ENCODE results near the gene ZNF675. TPM values are rescaled to one million over a fixed set of nuclear protein-coding genes. Genes with fewer than 3 reads are reported as not detected.
"Not testable (repeated sequence)": the region's sequence is repeated elsewhere in the genome, so short reads cannot be mapped to it uniquely, and the experiment has no call there.

The ZNF675 gene
- 1 to 10 TPM; 4.8 to 7.3 TPM for polyA plus RNA-seq

DNA sequence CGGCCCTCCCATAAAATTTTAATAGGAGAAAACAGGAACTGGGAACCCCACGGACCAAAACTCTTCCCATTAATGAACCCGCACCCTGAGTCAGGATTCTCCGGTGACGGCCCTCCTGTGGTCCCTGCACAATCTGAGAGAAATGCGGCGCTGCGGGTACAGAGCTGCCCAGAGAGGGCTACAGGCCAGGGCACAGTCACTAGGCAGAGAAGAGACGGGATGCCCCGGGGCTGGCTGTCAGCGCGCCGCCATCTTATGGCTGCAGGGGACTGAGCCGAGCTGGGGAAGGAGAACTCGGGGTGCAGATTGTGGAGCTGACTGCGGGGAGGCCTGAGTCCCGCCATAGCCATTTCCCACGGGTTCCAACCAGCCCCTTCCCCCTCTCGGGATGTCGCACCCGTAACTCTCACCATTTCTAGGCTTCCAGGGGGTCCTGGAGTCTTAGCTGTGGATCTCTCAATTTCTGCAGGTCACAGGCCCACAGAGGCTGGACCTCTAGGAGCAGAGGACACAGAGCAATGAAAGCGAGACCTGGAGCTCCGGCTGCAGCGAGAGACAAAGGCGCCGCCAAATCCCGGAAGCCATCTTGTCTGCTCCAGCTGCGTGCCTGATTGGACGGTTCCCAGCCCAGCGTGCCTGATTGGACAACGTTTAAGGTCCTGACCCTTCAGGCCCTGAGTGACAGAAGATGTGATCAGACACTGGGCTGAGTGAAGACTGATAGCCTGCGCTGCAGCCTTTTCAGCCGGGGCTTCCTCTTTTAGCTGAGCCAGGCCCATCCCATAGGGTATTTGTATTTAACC, at the start of gene ZNF675:
ZNF675 (minus strand) TSS at position 592 of the 803 bp plus-strand sequence; CDS start at position 413, 179 bp downstream.
- Histone ChIP-seq H3K27ac (ENCODE audit: low read depth in 2 of 2, low read length in 1 of 2) (peak within 1 kb of the TSS; percentile 93 to 98), H3K4me3 (ENCODE audit: low read depth in 1 of 2, low read length in 2 of 2) (peak within 1 kb of the TSS; percentile 88 to 90), H3K4me1 (ENCODE audit: control insufficient read depth in 2 of 2, insufficient read depth in 2 of 2, low read length in 1 of 2) (no peaks in the 10 kb centered on the region), H3K9me3 (ENCODE audit: control insufficient read depth in 2 of 2, insufficient read depth in 1 of 2, low read depth in 1 of 2, low read length in 1 of 2) (no peaks in the 10 kb centered on the region), H3K27me3 (ENCODE audit: control insufficient read depth in 1 of 2, insufficient read depth in 2 of 2, low read length in 2 of 2) (no peaks in the 10 kb centered on the region), H3K36me3 (ENCODE audit: control insufficient read depth in 2 of 2, insufficient read depth in 2 of 2, low read length in 1 of 2) (no peaks in the 10 kb centered on the region)
- 0 to 1% methylated on average over 33 of the region's 33 CpGs for WGBS, 2 donors

DNA sequence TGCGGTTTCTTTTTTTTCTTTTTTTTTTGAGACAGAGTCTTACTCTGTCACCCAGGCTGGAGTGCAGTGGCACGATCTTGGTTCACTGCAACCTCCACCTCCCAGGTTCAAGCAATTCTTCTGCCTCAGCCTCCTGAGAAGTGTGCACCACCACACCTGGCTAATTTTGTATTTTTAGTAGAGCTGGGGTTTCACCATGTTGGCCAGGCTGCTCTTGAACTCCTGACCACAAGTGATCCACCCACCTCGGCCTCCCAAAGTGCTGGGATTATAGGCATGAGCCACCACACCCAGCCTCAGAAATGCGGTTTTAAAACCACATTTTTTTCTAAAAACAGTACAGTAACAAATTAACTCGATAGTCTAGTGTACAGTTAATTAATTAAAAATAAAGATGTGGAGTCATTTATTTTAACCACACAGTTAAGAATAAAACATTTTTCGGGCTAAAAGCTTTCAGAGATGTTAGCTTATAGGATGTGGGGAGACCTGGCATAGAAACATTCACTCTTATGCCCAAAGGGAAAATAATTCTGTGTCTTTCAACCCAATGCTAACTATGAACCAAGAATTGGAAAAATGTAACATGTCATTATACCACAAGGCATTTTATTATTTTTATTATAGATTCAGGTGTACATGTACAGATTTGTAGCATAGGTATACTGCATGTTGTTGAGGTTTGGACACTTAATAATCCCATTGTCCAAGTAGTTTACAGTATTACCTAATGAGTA, 43.9 kb upstream of the ZNF675 start:
- not testable (repeated sequence) for H3K27ac ChIP-seq (ENCODE audit: low read depth in 2 of 2, low read length in 1 of 2); H3K36me3 ChIP-seq (ENCODE audit: control insufficient read depth in 2 of 2, insufficient read depth in 2 of 2, low read length in 1 of 2); H3K4me3 ChIP-seq (ENCODE audit: low read depth in 1 of 2, low read length in 2 of 2); H3K9me3 ChIP-seq (ENCODE audit: control insufficient read depth in 2 of 2, insufficient read depth in 1 of 2, low read depth in 1 of 2, low read length in 1 of 2); H3K4me1 ChIP-seq (ENCODE audit: control insufficient read depth in 2 of 2, insufficient read depth in 2 of 2, low read length in 1 of 2); H3K27me3 ChIP-seq (ENCODE audit: control insufficient read depth in 1 of 2, insufficient read depth in 2 of 2, low read length in 2 of 2)
- WGBS, 2 donors = 66 to 79% methylated on average over 6 of the region's 6 CpGs

DNA sequence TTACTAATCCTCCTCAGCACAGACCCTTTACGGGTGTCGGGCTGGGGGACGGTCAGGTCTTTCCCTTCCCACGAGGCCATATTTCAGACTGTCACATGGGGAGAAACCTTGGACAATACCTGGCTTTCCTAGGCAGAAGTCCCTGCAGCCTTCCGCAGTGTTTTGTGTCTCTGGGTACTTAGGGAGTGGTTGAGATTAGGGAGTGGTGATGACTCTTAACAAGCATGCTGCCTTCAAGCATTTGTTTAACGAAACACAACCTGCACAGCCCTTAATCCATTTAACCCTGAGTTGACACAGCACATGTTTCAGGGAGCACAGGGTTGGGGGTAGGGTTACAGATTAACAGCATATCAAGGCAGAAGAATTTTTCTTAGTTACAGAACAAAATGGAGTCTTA, 37.1 kb upstream of the ZNF675 start:
- not testable (repeated sequence) for H3K36me3 ChIP-seq (ENCODE audit: control insufficient read depth in 2 of 2, insufficient read depth in 2 of 2, low read length in 1 of 2); H3K27me3 ChIP-seq (ENCODE audit: control insufficient read depth in 1 of 2, insufficient read depth in 2 of 2, low read length in 2 of 2); H3K9me3 ChIP-seq (ENCODE audit: control insufficient read depth in 2 of 2, insufficient read depth in 1 of 2, low read depth in 1 of 2, low read length in 1 of 2); H3K4me3 ChIP-seq (ENCODE audit: low read depth in 1 of 2, low read length in 2 of 2); H3K4me1 ChIP-seq (ENCODE audit: control insufficient read depth in 2 of 2, insufficient read depth in 2 of 2, low read length in 1 of 2); H3K27ac ChIP-seq (ENCODE audit: low read depth in 2 of 2, low read length in 1 of 2)
- WGBS, 2 donors = 14 to 18% methylated on average over 2 to 3 of the region's 6 CpGs

DNA sequence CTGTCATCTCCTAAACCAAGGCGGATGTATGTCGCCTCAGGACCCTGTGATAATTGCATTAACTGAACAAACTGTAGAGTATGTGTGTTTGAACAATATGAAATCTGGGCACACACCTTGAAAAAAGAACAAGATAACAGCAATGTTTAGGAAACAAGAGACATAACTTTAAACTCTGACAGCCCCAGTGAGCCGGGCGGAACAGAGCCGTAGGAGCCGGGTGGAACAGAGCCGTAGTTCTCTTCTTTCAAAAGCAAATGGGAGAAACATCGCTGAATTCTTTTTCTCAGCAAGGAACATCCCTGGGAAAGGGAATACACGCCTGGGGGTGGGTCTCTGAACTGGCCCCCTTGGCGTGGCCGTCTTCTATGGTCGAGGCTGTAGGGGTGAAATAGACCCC, 31.8 kb upstream of the ZNF675 start:
- H3K9me3 ChIP-seq (ENCODE audit: control insufficient read depth in 2 of 2, insufficient read depth in 1 of 2, low read depth in 1 of 2, low read length in 1 of 2) = no peaks in the 10 kb centered on the region
- no peaks in the 10 kb centered on the region for H3K27me3 ChIP-seq (ENCODE audit: control insufficient read depth in 1 of 2, insufficient read depth in 2 of 2, low read length in 2 of 2)
- no peak overlapping the region for H3K27ac ChIP-seq (ENCODE audit: low read depth in 2 of 2, low read length in 1 of 2)
- H3K4me1 ChIP-seq (ENCODE audit: control insufficient read depth in 2 of 2, insufficient read depth in 2 of 2, low read length in 1 of 2) = no peaks in the 10 kb centered on the region
- H3K36me3 ChIP-seq (ENCODE audit: control insufficient read depth in 2 of 2, insufficient read depth in 2 of 2, low read length in 1 of 2) = no peaks in the 10 kb centered on the region
- WGBS, 2 donors = 15 to 26% methylated on average over 12 of the region's 12 CpGs
- no peak overlapping the region for H3K4me3 ChIP-seq (ENCODE audit: low read depth in 1 of 2, low read length in 2 of 2)

DNA sequence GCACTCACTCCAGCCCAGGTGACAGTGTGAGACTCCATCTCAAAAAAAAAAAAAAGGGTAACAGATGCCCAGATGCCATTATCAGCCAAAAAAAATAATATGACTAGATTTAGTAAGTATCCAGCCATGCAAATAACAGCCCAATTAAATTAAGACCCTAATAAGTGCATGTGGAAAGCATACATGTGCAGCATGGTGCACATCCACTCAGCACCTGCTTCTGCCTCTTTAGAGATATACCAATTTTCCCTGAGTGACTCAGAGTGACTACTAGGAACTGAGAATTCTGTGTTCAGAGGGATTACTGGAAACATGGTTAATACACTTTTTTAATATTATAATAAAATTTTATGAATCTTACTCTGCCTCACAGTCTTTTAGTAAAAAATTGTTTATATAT, 29.8 kb upstream of the ZNF675 start:
- H3K9me3 ChIP-seq (ENCODE audit: control insufficient read depth in 2 of 2, insufficient read depth in 1 of 2, low read depth in 1 of 2, low read length in 1 of 2) = no peaks in the 10 kb centered on the region
- H3K36me3 ChIP-seq (ENCODE audit: control insufficient read depth in 2 of 2, insufficient read depth in 2 of 2, low read length in 1 of 2) = no peaks in the 10 kb centered on the region
- H3K4me3 ChIP-seq (ENCODE audit: low read depth in 1 of 2, low read length in 2 of 2) = no peak overlapping the region
- H3K27ac ChIP-seq (ENCODE audit: low read depth in 2 of 2, low read length in 1 of 2) = no peak overlapping the region
- no peaks in the 10 kb centered on the region for H3K27me3 ChIP-seq (ENCODE audit: control insufficient read depth in 1 of 2, insufficient read depth in 2 of 2, low read length in 2 of 2)
- no peaks in the 10 kb centered on the region for H3K4me1 ChIP-seq (ENCODE audit: control insufficient read depth in 2 of 2, insufficient read depth in 2 of 2, low read length in 1 of 2)

DNA sequence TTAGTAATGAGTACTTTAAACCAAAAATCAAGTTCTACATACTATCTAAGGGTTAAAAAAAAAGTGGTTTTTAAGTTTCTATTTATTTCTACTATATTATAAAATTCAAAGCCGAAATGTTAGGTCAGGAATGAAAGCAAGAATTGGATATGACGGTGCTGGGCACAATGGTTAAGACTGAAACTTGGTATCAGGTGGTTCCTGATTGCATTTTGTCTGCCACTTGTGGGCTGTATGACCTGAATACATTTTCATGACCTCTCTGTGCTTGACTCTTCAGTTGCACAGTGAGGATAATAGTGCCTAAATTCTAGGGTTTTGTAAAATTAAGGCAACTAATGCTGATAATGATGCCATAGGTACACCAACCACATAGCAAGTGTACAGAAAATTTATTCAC, 22.3 kb upstream of the ZNF675 start:
- no peaks in the 10 kb centered on the region for H3K9me3 ChIP-seq (ENCODE audit: control insufficient read depth in 2 of 2, insufficient read depth in 1 of 2, low read depth in 1 of 2, low read length in 1 of 2)
- no peaks in the 10 kb centered on the region for H3K36me3 ChIP-seq (ENCODE audit: control insufficient read depth in 2 of 2, insufficient read depth in 2 of 2, low read length in 1 of 2)
- WGBS, 2 donors = 32 to 35% methylated on average over 2 of the region's 2 CpGs
- H3K27me3 ChIP-seq (ENCODE audit: control insufficient read depth in 1 of 2, insufficient read depth in 2 of 2, low read length in 2 of 2) = no peaks in the 10 kb centered on the region
- no peaks in the 10 kb centered on the region for H3K4me1 ChIP-seq (ENCODE audit: control insufficient read depth in 2 of 2, insufficient read depth in 2 of 2, low read length in 1 of 2)
- H3K27ac ChIP-seq (ENCODE audit: low read depth in 2 of 2, low read length in 1 of 2) = no peak overlapping the region
- H3K4me3 ChIP-seq (ENCODE audit: low read depth in 1 of 2, low read length in 2 of 2) = no peak overlapping the region

DNA sequence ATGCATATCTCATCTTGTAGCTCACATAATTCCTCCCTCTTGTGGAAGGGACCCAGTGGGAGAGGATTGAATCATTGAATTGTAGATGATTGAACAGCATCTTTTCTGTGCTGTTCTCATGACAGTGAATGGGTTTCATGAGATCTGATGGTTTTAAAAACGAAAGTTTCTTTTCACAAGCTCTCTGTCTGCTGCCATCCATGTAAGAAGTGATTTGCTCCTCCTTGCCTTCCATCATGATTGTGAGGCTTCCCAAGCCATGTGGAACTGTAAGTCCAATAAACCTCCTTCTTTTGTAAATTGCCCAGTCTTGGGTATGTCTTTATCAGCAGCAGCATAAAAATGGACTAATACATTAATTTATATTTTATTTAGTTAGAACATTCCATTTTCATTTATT, 19.6 kb upstream of the ZNF675 start:
- H3K4me3 ChIP-seq (ENCODE audit: low read depth in 1 of 2, low read length in 2 of 2) = no peak overlapping the region
- WGBS, 2 donors = 83 to 94% methylated on average over 1 of the region's 1 CpG
- no peaks in the 10 kb centered on the region for H3K27me3 ChIP-seq (ENCODE audit: control insufficient read depth in 1 of 2, insufficient read depth in 2 of 2, low read length in 2 of 2)
- no peaks in the 10 kb centered on the region for H3K4me1 ChIP-seq (ENCODE audit: control insufficient read depth in 2 of 2, insufficient read depth in 2 of 2, low read length in 1 of 2)
- no peak overlapping the region for H3K27ac ChIP-seq (ENCODE audit: low read depth in 2 of 2, low read length in 1 of 2)
- no peaks in the 10 kb centered on the region for H3K9me3 ChIP-seq (ENCODE audit: control insufficient read depth in 2 of 2, insufficient read depth in 1 of 2, low read depth in 1 of 2, low read length in 1 of 2)
- H3K36me3 ChIP-seq (ENCODE audit: control insufficient read depth in 2 of 2, insufficient read depth in 2 of 2, low read length in 1 of 2) = no peaks in the 10 kb centered on the region

DNA sequence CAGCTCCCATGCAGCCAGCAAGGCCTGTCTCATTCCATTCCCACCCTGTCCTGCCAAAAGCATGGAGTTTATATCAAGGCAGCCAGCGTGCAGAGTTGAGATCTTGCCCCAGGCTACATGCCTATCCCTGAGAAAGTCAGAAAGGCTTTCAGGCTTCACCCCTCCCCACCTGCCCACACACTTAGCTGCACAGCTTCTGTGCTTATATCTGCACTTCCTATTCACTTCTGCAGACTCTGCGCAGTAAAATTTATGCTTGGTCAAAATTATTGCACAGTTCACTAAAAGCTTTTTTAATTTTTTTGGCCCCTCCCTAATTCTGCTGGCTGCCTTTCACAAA, 12.5 kb upstream of the ZNF675 start:
- H3K4me3 ChIP-seq (ENCODE audit: low read depth in 1 of 2, low read length in 2 of 2) = no peak overlapping the region
- 45 to 52% methylated on average over 2 of the region's 2 CpGs for WGBS, 2 donors
- peak overlapping the region; percentile 22 to 68 for H3K27ac ChIP-seq (ENCODE audit: low read depth in 2 of 2, low read length in 1 of 2)

DNA sequence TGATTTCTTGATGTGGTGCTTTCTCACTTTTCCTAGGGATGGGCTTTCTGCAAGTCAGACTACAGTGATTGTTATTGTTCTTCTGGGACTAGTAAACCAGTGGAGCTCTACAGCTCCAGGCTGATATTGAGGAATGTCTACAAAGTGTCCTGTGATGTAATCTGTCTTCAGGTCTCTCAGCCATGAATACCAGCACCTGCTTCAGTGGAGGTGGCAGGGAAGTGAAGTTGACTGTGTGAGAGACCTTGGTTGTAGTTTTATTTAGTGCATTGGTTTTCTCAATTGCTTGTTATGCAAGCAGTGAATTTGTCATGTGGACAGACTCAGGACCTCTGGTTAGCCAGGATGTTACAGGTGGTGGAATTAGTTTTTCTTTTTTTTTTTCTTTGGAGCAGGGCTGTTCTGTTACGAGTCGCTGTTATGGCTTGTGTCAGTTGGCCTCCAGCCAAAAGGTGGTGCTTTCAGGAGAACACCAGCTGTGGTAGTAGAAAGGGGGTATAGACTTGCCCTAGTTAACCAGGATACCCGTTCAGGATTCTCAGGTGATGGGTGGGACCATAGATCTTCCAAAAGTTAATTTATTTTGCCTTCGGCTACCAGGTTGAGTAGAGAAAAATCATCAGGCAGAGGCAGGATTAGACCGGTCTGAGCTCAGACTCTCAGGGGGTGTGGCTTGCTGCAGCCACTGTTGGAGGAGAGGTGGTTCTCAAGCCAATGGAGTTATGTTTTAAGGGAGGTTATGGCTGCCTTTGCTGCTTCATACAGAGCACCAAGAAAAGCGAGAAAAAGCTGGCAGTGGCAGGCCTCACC, 11.9 kb upstream of the ZNF675 start:
- H3K9me3 ChIP-seq (ENCODE audit: control insufficient read depth in 2 of 2, insufficient read depth in 1 of 2, low read depth in 1 of 2, low read length in 1 of 2) = no peaks in the 10 kb centered on the region
- H3K27ac ChIP-seq (ENCODE audit: low read depth in 2 of 2, low read length in 1 of 2) = peak overlapping the region; percentile 58 to 68
- H3K36me3 ChIP-seq (ENCODE audit: control insufficient read depth in 2 of 2, insufficient read depth in 2 of 2, low read length in 1 of 2) = no peaks in the 10 kb centered on the region
- WGBS, 2 donors = 42 to 58% methylated on average over 6 of the region's 6 CpGs
- H3K4me3 ChIP-seq (ENCODE audit: low read depth in 1 of 2, low read length in 2 of 2) = no peak overlapping the region
- H3K27me3 ChIP-seq (ENCODE audit: control insufficient read depth in 1 of 2, insufficient read depth in 2 of 2, low read length in 2 of 2) = no peaks in the 10 kb centered on the region
- no peaks in the 10 kb centered on the region for H3K4me1 ChIP-seq (ENCODE audit: control insufficient read depth in 2 of 2, insufficient read depth in 2 of 2, low read length in 1 of 2)

More for the DNA sequence above, 12.5 kb upstream of the ZNF675 start:
- Histone ChIP-seq H3K4me1 (ENCODE audit: control insufficient read depth in 2 of 2, insufficient read depth in 2 of 2, low read length in 1 of 2) (no peaks in the 10 kb centered on the region), H3K27me3 (ENCODE audit: control insufficient read depth in 1 of 2, insufficient read depth in 2 of 2, low read length in 2 of 2) (no peaks in the 10 kb centered on the region), H3K36me3 (ENCODE audit: control insufficient read depth in 2 of 2, insufficient read depth in 2 of 2, low read length in 1 of 2) (no peaks in the 10 kb centered on the region), H3K9me3 (ENCODE audit: control insufficient read depth in 2 of 2, insufficient read depth in 1 of 2, low read depth in 1 of 2, low read length in 1 of 2) (no peaks in the 10 kb centered on the region)
